GM21825 (cell line): ENCODE results near the gene LRRFIP2.
"Not testable (repeated sequence)": the region's sequence is repeated elsewhere in the genome, so short reads cannot be mapped to it uniquely, and the experiment has no call there.

Experiments
- ATAC-seq: cut with Tn5 transposase; IDR thresholded peaks from one replicate; pipeline ENCODE4 v1.9.1; 2021; ENCODE audit warnings: mild to moderate bottlenecking, moderate library complexity; ENCODE audit not compliant: unreplicated experiment

The LRRFIP2 gene, protein sequence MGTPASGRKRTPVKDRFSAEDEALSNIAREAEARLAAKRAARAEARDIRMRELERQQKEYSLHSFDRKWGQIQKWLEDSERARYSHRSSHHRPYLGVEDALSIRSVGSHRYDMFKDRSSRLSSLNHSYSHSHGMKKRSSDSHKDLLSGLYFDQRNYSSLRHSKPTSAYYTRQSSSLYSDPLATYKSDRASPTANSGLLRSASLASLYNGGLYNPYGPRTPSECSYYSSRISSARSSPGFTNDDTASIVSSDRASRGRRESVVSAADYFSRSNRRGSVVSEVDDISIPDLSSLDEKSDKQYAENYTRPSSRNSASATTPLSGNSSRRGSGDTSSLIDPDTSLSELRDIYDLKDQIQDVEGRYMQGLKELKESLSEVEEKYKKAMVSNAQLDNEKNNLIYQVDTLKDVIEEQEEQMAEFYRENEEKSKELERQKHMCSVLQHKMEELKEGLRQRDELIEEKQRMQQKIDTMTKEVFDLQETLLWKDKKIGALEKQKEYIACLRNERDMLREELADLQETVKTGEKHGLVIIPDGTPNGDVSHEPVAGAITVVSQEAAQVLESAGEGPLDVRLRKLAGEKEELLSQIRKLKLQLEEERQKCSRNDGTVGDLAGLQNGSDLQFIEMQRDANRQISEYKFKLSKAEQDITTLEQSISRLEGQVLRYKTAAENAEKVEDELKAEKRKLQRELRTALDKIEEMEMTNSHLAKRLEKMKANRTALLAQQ

DNA sequence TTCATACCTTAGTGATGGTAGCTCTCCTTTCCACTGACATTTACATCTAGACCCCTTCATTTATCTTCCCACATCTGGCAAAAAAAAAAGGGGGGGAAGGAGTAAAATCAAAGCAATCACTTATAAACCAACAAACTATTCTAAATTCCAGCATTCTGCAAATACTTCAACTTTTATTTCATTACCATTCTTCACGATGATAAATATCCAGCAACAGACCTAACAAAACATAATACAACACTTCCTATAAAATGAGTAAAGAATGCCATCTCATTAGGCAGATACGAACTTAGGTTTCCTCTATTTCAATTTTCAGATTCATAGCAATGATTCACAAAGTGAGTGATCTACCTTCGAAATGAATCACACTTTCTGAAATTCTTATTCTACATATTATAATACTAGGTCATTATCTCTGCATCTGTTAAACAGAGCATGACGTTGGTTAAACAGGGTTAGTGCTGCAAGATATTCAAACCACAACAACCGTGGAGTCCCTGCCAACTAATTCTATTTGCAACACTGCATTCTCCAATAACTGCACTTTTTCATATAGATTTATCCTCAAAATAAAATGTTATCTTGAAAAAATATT, at the start of gene LRRFIP2:
TSS of gene LRRFIP2 (minus strand) at position 51 of the 595 bp plus-strand sequence. CDS start 25,599 bp downstream, outside the sequence.
- no peak for ATAC-seq

DNA sequence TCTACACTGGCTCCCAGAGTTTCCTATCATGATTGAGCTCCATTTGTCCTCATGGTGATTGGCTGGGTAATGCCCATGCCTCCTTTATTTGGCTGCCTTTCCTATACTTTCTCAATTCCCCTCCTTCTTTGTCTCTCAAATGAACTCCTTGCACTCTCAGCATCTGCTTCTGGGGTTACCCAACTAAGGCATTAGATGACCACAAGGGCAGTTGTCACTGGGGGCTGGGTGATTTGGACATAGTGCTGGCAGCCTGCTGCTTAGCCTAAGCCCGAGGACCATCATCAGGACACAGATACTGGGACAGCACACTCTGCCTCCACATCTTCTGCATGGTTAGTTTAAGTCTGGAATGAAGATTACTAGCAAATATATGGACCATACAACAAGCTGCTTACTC, 49.2 kb upstream of the LRRFIP2 start:
- ATAC-seq: no peak

DNA sequence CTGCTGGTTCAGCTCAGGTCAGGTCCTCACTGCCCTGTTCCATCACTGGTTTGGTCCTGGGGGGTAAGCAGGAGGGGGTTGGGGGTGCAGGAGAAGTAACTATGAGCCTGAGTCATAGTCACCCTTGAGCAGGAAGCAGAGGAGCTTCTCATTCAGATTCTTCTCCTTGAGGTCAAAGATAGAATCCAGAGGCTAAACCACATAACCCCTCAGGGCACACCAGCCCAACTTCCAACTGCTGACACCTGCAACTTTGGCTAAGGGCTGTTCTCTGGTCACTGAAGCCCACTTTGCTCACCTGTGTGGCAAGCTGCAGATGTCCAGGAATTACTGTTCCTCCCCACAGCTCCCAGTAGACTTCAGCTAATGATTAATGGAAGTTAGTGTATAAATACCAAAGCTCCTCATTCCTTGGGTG, 48.8 kb upstream of the LRRFIP2 start:
- ATAC-seq: no peak

DNA sequence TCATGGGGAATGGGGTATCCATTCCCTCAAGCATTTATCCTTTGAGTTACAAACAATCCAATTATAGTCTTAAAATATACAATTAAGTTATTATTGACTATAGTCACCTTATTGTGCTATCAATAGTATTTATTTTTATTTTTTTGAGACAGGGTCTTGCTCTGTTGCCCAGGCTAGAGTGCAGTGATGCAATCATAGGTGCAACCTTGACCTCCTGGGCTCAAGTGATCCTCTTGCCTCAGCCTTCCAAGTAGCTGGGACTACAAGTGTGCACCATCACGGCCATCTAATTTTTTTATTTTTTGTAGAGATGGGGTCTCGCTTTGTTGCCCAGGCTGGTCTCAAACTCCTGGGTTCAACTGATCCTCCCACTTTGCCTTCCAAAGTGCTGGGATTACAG, 48.2 kb upstream of the LRRFIP2 start:
- ATAC-seq: not testable (repeated sequence)

DNA sequence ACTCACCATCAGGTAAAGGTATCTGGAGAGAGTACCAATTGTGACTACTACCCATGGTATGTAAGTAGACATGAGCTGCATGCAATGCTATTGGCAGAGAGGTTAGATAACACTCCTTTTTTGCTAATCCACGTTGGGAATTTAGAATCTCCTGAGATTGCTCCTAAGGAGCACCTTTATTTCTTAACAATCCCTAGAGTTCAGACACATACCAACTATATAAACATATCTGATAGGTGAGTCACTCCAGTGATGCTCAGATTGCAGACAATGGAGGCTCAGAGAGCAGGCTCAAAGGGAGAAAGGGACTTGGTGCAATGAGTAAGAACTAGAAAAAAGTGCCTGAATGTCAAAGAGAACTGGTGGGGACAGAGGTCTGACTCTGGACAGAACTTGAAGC, 47.0 kb upstream of the LRRFIP2 start:
- ATAC-seq: no peak

DNA sequence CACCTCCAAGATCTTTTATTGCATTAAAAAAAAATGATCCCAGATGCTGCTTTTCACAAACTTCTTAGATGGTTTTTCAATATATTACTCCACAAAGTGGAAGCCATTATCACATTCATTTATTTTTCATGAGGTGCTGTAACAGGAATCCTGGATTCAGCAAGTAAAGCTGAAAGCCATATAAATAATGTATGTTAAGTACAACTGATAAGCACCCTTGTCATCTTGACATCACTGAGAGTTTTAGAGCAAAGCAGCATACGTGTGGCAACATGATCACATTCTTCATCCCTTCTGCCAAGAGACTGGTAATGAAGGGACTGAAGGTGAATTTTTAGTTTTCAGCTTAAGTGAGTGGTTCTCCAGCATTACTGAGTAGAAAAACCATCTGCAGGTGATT, 44.9 kb upstream of the LRRFIP2 start:
- ATAC-seq: no peak

DNA sequence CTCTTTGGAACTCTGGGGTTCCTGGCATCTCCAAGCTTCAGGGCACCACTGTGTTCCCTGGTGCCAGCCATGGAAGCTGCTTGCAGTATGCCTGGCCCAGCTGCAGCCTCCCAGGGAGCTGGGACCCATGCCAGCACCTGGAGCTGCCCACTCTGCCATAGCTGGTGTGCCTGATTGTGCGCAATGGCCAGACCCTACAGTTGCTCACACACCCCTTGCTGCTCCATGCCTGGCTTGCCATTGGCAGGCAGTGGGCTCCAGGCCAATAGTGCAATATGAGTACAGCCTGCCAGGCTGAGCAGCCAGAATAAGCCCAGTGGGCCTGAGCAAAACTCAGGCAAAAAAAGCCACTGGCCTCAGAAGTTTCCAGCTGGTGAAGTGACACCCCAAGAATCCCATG, 43.8 kb upstream of the LRRFIP2 start:
- no peak for ATAC-seq

DNA sequence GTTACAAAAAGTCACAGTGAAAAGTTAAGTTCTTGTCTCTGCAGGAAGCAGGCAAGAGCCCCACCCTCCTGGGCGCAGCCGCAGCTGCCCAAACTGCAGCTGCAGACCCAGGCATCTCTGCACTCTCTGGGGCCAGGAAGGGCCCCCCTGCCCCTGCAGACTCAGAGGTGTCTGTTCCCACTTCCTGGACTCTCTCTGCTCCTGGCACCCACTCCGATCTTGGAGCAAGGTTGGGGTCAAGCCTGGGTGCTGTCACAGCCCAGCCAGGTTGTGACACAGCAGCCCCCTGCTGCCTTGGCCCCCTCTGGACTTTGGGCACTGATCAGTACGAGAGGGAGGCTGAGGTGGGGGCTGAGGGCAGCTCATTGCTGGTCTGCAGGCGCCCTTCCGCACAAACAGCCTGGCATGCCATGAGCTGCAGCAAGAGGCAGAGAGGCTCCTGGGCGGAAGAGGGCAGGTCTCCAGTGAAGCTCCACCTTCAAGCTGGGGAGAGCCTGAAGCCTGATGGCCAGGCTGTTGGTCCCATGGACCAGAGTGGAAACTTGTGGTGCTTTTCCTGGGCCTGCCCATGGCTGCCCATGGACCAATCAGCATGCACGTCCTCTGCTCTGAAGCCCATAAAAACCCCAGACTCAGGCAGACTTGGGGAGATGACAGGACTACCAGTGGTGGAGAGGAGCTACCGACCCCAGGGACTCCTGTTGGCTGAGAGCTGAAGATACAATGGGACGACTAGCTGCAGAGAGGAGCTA, 42.9 kb upstream of the LRRFIP2 start:
- ATAC-seq: no peak

DNA sequence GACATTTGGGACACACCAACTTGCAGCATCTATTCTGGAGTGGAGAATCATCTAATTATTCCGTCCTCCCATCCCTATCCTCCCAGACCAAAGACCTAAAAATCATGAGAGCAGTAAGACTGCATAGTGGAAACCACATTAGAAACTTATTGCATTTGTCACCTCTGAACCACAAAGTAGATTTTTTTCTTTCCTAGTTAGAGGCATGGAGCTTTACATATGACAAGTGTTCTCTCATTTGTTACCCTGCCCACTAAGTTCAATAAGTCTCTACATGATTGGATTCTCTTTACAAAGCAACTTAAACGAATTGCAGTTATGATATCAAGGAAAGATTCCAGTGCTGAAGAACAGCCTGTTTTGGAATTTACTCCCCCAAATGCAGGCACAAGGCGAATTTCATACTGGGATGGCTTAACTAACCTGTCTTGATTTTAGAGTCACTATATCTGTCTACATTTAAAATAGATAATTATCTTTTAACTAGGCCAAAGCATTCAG, 42.3 kb upstream of the LRRFIP2 start:
- no peak for ATAC-seq

DNA sequence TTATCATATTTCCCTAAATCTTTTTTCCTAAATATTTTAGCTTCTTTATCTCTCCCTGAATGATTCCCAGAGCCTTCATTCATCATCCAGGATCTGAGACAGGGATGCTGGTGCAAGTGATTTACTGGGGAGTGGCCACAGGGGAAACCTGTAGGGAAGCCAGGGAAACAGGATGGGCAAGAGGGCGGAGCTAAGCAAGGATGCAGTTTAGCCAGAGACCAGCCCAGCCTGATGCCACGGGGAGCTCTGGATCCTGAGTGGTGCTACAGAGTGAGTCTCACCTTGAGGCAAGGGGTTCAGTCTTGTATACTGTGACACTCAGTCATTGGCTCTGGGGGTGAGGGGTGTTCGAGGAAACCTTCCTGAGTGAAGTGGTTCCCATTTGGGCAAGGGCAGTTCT, 39.7 kb upstream of the LRRFIP2 start:
- ATAC-seq: no peak

DNA sequence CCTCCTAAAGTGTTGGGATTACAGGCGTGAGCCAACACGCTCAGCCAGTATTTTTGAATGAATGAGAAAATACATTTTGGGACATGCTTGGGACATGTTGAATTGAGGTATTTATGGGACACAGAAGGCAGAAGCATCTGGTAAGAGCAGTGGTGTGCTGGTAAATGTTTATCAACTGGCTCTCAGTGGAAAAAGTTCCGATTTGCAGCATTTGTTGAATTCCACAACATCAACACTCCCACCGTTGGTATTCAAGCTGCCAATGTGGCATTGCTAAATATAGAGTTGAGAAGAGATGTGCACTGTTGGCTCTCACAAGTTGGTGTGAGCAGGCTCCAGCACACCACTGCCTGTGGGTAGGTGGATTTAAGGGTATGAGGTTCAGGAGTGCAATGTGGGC, 35.8 kb upstream of the LRRFIP2 start:
- no peak for ATAC-seq

DNA sequence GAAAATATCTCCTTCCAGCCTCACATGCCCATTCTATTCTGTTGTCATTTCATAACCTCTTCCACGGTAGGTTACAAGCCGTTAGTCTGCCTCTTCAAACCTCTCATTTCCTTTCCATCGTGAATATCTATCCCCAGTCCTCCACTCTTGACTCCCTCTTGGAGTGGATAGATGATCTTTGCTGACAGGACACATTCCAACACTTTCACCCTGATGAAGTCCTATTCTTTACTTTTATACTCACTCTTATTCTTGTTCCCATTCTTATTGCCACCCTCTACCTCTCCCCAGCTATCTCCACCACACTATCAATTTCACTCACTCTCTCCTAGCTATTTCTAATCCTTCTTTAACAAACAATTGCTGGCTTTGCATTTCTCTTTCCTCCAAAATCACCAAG, 34.2 kb upstream of the LRRFIP2 start:
- ATAC-seq: not testable (repeated sequence)

DNA sequence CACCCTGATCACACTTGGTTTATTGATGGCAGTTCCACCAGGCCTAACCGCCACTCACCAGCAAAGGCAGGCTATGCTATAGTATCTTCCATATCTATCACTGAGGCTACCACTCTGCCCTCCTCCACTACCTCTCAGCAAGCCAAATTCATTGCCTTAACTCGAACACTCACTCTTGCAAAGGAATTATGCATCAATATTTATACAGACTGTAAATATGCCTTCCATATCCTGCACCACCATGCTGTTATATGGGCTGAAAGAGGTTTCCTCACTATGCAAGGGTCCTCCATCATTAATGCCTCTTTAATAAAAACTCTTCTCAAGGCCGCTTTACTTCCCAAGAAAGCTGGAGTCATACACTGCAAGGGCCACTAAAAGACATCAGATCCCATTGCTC, 33.6 kb upstream of the LRRFIP2 start:
- not testable (repeated sequence) for ATAC-seq

DNA sequence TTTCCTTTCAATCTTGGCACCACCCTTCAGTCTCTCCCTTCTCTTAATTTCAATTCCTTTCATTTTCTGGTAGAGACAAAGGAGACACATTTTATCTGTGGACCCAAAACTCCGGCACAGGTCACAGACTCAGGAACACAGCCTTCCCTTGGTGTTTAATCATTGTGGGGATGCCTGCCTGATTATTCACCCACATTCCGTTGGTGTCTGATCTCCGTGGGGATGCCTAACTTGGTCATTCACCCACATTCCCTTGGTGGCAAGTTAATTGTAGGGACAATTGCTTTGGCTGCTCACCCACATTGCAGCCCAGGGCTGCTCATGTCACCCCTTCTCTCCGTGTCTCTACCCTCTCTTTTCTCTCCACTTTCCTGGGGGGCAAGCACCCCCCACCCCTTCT, 31.7 kb upstream of the LRRFIP2 start:
- not testable (repeated sequence) for ATAC-seq

DNA sequence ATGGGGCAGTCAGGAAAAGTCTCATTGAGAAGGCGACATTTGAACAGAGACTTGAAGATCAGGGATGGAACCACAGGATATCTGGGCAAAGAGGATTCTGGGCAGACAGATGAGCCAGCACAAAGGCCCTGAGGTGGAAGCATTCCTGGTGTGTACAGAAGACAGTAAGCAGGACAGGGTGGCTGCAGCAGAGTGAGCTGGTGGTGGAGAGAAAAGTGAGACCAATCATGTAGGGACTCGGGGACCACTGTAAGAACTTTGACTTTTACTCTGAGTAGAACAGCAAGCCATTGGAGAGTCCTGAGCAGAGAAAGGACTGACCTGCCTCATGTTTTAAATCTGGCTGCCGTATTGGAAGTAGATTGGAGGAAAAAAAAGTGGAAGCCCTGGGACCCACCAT, 29.9 kb upstream of the LRRFIP2 start:
- ATAC-seq: no peak

DNA sequence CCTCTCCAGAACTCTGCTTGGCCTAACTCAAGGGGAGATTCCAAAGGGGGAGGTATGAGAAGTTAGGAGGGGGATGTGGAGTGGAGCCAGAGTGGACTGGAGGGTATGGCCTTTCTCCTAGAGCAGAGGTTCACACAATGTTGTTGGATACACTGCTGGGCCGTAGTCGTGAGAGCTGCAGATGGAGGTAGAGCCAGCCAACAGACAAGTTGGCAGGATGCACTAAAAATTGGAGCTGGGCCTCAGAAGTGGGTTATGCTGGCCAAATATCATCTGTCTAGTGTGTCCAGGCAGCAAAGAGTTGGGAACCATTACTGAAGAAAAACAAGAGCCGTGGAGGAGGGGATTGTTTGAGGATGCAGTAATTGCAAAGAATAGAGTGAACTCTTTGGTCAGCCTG, 27.7 kb upstream of the LRRFIP2 start:
- no peak for ATAC-seq

DNA sequence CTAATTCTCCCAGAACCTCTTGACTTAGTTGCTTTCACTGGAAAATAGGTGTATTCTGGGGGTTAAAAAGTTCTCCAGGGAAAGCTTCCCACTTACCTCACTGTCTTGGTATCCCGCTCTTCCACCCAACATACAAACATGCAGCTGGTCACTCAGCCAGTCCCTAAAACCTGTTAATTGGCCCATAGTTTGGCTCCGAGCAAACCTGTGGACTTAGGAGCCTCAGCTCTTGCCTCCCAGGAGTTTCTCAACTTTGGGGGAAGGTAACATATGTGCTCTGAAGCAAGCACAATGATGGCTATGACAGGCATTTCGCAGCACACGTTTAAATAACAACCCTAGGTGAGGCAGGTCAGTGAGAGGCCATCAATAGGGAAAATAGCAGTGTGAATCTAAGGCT, 25.8 kb upstream of the LRRFIP2 start:
- no peak for ATAC-seq

DNA sequence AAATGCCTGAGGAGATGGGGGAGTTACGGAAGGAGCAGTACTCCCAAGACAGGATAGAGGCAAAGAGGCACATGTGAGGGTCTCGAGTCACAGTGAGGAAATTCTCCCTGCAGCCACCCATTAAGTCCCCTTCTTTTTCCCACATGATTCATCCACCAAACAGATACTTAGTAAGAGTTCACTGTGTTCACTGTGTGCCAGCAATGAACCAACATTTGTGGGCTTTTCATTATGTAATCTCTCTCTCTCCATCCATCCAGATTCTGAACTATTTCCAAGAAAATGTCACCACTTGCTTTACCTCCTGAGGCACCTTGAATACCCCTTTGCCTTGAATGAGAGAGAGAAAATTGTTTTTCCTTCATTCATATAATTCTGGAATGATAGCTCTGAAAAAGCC, 24.6 kb upstream of the LRRFIP2 start:
- ATAC-seq: no peak

DNA sequence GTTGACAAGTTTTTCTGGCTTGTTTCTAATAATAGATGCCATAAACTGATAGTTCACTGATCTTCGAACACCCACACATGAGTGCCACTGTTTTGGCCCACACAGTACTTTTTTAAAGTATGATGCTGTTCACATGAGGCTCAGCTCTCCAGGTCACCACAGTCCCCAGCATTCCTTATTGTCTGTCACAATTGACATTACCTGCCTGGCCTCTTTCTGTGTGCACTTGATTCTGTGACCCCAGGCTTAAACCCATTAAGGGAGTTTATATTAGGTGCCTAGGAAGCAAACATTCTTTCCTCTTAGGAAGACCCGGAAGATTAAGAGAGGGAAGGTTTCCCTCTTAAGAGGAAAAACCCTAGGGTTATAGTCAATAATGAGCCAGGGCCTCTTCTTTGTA, 24.2 kb upstream of the LRRFIP2 start:
- ATAC-seq: no peak

DNA sequence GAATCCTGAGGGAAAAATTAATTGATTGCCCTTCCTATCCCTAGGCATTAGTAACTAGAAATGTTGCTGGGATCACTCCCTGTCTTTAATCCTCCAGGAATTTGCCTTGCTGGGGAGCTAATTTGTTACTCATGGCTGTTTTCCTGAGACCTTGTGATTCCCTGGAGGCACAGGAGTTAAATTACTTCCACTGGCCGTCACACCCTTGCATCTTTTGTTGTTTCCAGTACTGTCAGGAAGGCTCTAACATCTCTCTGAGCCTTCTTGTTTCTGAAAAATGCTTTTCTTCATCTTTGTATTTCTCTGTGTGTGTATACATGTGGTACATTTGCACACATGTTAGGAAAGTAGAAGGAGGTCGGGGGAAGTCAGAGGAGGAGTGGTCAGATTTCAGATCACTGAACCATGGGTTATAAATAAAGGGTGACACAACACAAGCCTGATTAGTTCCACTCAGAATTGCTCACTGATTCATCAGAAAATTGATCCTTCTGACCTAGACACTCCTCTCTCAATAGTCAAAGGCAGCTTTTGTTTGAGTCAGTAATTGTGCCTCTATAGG, 23.5 kb upstream of the LRRFIP2 start:
- no peak for ATAC-seq

DNA sequence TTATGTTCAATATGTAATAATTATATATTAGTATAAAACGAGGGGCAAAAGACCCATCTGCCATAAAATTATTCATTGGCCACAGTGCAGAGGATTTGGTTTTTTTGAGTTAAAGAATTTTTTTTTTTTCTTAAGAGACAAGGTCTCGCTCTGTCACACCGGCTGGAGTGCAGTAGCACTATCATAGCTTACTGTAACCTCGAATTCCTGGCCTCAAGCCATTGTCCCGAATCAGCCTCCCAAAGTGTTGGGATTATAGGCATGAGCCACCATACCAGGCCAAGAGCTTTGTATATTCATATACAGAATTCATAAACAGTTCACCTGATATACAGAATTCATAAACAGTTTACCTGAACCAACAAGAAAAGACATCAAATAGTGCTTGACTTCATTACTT, 20.2 kb upstream of the LRRFIP2 start:
- no peak for ATAC-seq
